Stimulated activated CD8-positive, alpha-beta memory T cell treated with anti-CD3 and anti-CD28 coated beads, Interleukin-12 subunit alpha, Interleukin-12 subunit beta, amount 100 ng/mL, for 24 hours (primary cell): ENCODE results near the gene RHOA.
"Not testable (repeated sequence)": the region's sequence is repeated elsewhere in the genome, so short reads cannot be mapped to it uniquely, and the experiment has no call there.

Experiments used
- DNase-seq: peaks from one replicate; pipeline ENCODE4 v3.0.0-alpha.2; 2020; ENCODE audit errors: extremely low read depth

Gene RHOA

GRCh38 chr3:49411535-49411967 lies 225 bp downstream of the RHOA start:
- no peak for DNase-seq

GRCh38 chr3:49410846-49411534 lies 786 bp downstream of the RHOA start:
- DNase-seq = no peak

GRCh38 chr3:49410066-49410845 lies 1.5 kb downstream of the RHOA start:
- DNase-seq = no peak

DNA sequence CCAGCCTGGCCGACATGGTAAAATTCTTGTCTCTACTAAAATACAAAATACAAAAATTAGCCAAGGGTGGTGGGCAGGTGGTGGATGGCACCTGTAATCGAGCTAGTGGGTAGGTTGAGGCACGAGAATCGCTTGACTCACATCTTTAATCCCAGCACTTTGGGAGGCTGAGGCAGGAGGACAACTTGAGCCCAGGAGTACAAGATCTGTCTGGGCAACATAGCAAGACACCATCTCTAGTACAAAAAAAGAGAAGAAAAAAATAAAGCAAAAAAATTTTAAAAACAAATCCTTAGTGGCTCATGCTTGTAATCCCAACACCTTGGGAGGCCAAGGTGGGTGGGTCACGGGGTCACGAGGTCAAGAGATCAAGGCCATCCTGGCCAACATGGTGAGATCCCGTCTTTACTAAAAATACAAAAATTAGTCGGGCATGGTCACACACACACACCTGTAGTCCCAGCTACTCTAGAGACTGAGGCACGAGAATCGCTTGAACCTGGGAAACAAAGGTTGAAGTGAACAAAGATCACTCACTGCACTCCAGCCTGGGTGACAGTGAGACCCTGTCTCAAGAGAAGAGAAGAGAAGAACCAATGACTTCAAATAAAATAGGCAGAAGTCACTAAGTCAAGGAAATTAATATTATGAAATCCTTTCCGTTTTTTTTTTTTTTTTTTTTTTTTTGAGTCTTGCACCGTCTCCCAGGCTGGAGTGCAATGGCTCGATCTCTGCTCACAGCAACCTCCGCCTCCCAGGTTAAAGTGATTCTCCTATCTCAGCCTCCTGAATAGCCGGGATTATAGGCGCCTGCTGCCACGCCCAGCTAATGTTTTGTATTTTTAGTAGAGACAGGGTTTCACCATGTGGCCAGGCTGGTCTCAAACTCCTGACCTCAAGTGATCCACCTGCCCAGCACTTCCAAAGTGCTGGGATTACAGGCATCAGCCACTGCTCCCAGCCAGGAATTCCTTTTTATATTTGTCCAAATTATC lies 4.9 kb downstream of the RHOA start:
- no peak for DNase-seq

DNA sequence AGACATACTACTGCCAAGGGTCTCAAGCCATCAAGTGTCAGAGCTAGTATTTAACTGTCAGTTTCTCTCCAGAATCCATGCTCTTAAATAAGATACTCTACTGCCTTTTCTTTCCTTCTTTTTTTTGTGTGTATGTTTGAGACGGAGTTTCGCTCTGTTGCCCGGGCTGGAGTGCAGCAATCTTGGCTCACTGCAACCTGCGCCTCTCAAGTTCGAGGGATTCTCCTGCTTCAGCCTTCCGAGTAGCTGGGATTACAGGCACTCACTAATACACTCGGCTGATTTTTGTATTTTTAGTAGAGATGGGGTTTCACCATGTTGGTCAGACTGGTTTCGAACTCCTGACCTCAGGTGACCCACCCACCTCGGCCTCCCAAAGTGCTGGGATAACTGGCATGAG lies 6.2 kb downstream of the RHOA start:
- DNase-seq = not testable (repeated sequence)

DNA sequence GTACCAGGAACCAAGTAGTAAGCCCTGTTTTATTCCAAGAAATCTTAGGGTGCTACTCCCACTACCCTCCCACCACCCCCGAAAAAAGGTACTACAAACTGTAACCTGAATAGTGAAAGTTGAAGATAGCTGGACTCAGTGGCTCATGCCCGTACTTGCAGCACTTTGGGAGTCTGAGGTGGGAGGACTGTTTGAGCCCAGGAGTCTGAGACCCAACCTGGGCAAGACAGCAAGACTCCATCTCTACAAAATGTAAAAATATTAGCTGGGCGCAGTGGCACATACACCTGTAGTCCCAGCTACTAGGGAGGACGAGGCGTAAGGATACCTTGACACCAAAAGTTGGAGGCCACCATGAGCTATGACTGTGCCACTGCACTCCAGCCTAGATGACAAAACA lies 7.9 kb downstream of the RHOA start:
- DNase-seq = no peak

DNA sequence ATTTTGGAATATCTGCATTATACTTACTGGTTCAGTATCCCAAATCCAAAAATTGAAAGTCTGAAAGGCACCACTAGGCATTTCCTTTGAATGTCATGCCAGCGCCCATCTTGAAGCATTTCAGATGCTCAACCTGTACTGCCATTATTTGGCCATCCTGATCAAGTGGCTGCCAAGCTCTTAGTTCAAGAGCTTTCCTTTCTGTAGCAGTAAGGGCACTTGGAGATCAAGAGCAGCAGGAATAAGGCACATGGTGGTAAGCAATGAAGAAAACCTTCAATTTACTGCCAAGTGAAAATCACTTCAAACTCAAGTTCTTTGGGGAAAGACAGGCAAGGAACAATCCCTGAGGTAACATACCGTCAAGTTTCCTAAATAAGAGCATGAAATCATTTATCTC lies 10.0 kb downstream of the RHOA start:
- no peak for DNase-seq

- no peak for DNase-seq
Measured at GRCh38 chr3:49399461-49399860, 12.3 kb downstream of the RHOA start.

- no peak for DNase-seq
Measured at GRCh38 chr3:49397470-49397869, 14.3 kb downstream of the RHOA start.

DNA sequence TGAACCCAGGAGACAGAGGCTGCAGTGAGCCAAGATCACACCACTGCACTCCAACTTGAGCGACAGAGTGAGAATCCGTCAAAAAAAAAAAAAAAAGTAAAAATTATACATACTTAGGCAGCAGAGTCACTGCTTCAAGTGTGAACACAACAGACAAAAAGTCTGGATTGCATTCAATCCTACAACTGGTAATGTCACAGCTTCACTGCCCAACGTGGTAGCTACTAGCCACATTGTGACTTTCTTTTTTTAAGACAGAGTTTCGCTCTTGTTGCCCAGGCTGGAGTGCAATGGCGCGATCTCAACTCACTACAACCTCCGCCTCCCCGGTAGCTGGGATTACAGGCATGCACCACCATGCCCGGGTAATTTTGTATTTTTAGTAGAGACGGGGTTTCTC lies 20.5 kb downstream of the RHOA start:
- DNase-seq = not testable (repeated sequence)

- no peak for DNase-seq
Measured at GRCh38 chr3:49389297-49389696, 22.5 kb downstream of the RHOA start.

- no peak for DNase-seq
Measured at GRCh38 chr3:49388289-49388820, 23.4 kb downstream of the RHOA start.

DNA sequence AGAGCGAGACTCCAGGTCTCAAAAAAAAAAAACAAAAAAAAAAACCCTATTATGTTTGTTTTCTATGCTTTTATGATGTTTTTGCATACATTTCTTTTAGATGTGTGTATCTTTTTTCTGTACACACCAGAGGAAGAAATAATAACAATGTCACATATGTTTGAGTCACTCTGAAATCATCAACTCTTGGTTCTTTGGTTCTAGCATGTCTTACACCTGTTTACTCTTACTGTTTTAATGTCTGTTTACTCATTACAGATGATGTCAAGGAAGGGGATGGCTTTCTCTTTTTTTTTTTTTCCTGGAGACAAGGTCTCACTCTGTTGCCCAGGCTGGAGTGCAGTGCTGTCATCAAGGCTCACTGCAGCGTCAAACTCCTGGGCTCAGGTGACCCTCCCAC lies 24.1 kb downstream of the RHOA start:
- no peak for DNase-seq

GRCh38 chr3:49386056-49386756 lies 25.6 kb downstream of the RHOA start:
- DNase-seq = no peak

DNA sequence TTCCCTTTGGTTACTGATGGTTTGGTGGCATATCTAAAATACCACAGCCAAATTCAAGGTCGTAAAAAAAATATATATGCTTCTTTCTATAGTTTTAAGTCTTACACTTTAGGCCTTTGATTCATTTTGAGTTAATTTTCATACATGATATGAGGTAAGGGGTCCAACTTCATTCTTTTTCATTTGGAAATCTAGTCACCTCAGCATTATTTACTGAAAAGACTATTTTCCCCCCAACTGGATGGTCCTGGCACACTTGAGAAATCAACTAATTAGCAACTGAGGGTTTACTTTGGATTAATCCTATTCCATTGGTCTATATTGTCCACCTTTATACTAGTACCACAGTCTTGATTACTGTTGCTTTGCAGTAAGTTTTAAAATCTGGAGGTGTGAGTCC lies 26.2 kb downstream of the RHOA start:
- DNase-seq = no peak

DNA sequence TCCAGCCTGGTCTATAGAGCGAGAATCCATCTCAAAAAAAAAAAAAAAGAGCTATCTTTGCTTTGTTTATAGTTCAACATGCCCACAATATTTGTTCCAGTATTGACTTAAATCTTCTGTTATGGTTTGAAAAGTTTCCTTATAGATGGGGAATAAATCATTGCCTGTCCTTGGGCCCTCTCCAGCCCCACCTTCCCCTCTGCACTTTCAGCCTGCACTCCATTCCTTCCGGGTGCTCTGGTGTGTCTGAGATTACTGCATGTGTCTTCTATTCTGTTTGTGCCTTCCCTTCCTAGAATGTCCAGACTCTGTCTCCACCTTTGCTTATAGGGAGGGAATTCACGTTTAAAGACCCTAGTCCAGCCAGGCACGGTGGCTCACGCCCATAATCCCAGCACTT lies 28.4 kb downstream of the RHOA start:
- no peak for DNase-seq

DNA sequence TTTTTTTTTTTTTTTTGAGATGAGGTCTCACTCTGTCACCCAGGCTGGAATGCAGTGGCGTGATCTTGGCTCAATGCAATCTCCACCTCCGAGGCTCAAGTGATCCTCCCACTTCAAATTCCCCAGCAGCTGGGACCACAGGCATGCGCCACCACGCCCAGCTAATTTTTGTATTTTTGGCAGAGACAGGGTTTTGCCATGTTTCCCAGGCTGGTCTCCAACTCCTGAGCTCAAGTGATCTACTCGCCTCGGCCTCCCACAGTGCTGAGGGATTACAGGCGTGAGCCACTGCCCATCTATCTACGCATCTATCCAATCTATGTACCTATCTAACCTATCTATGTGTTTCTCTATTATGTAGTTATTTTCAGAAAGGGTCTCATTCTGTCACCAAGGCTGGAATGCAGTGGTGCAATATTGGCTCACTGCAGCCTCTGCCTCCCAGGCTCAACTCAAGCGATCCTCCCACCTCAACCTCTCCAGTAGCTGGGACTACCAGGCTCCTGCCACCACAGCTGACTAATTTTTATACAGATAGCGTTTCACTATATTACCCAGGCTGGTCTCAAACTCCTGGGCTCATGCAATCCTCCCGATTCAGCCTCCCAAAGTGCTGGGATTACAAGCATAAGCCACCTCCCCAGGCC lies 33.4 kb downstream of the RHOA start:
- no peak for DNase-seq

- no peak for DNase-seq
Measured at GRCh38 chr3:49377483-49377882, 34.3 kb downstream of the RHOA start.

DNA sequence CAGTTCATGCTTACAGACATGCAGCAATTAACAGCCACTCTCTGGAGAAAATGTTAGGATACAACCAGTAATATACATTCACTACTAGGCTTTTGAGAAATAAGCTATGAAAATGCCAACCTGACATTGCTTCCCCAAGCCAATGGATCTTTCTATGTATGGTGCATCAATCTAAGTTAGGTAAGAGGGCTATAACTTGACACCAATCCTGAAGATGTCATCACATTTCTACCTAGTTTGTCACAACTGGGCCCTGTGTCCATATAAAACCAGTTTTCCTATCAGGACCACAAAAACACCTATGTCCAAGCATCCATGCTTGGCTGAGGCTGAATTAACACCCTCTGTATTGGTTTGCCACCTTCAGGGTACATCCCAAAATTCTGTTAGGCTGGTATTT lies 39.8 kb downstream of the RHOA start:
- DNase-seq = no peak

DNA sequence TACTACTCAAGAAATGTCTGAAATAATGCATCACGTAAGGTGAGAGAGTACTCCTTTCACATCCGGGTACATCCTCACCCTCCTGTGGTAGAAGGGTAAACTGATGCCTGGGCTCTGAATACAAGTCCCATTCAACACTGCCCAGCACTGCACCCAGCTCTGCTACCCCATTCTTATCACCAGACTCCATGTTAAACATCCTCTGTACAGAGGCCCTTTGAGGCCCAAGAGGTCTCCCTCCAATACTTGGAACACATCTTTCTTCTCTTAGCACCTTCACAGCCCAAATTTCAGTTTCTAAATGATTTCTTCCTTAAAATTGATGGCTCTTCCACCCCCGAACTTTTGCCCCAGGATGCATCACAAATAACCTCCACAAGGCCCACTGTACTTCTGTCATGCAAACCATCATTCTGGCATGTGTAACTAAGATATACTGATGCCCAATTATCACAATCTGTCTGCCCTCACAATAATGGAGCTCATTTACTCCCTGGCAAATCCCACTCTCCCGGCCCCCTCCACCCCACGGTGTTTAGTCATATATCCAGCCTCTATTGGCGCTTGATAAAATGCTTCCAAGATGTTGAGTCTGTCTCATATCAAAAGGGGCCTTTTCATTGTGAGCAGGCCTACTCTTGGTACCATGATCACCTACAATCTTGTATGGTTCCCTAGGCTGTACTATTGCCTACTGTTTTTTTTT lies 41.0 kb downstream of the RHOA start:
- no peak for DNase-seq
